ENCODE measurements around the gene ZNF580. TPM values are rescaled to one million over a fixed set of nuclear protein-coding genes. Genes with fewer than 3 reads are reported as not detected.

Gene ZNF580
- total and polyA plus RNA-seq, 9 donors, result 14.5 to 70.6 (median 59.4) TPM

- TF ChIP-seq POLR2A (IDR thresholded peaks at IDR 0.05) (no peak), EP300 (IDR thresholded peaks at IDR 0.05) (no peak), CTCF (IDR thresholded peaks at IDR 0.05) (no peak)
- WGBS, 3 donors, result 0% methylated on average over 49 to 52 of the region's 52 CpGs
- no peaks in the 10 kb centered on the region for H3K27me3 ChIP-seq
- intact Hi-C loops (cut with DNase I), result no loop called here
- peak; percentile 99 to 100 (median 99) for DNase-seq
- H3K4me3 ChIP-seq, result peak overlapping the region; percentile 98
- H3K36me3 ChIP-seq, result no peaks in the 10 kb centered on the region
- peaks cover 18% of the 10 kb centered on the region for H3K4me1 ChIP-seq (ENCODE audit: insufficient read depth)
- H3K9me3 ChIP-seq, result no peaks in the 10 kb centered on the region
- peak overlapping the region; percentile 91 to 99 for H3K27ac ChIP-seq
Observed at GRCh38 chr19:55654323-55654867, 13.6 kb downstream of the ZNF580 start.

- Histone ChIP-seq H3K27ac (peak within 1 kb of the TSS; percentile 91 to 99), H3K36me3 (no peaks in the 10 kb centered on the region), H3K9me3 (no peaks in the 10 kb centered on the region), H3K4me3 (peak within 1 kb of the TSS; percentile 98), H3K4me1 (ENCODE audit: insufficient read depth) (peaks cover 19% of the 10 kb centered on the region), H3K27me3 (no peaks in the 10 kb centered on the region)
- 0 to 1% (median 0%) methylated on average over 73 to 95 of the region's 95 CpGs for WGBS, 3 donors
- intact Hi-C loops (cut with DNase I), result no loop called here
- peak; percentile 96 to 99 (median 99) for DNase-seq
- peak in 2 of 3 donors; percentile 15 to 20 for TF ChIP-seq CTCF (IDR thresholded peaks at IDR 0.05)
- no peak for TF ChIP-seq EP300 (IDR thresholded peaks at IDR 0.05)
- TF ChIP-seq POLR2A (IDR thresholded peaks at IDR 0.05), result peak; percentile 75
Observed at GRCh38 chr19:55654868-55655647, 14.3 kb downstream of the ZNF580 start, which contains the start of gene U2AF2. Gene U2AF2, plus strand, starts transcription at chr19:55655035. Its CDS starts 70 bp downstream, at chr19:55655105.

GRCh38 chr19:55655648-55656040, 14.8 kb downstream of the ZNF580 start:
- H3K4me3 ChIP-seq, result peak overlapping the region; percentile 98
- H3K27ac ChIP-seq, result peak overlapping the region; percentile 91 to 99
- H3K36me3 ChIP-seq, result no peaks in the 10 kb centered on the region
- intact Hi-C loops (cut with DNase I), result no loop called here
- no peak for DNase-seq
- TF ChIP-seq CTCF (IDR thresholded peaks at IDR 0.05) (no peak), EP300 (IDR thresholded peaks at IDR 0.05) (no peak), POLR2A (IDR thresholded peaks at IDR 0.05) (no peak)
- no peaks in the 10 kb centered on the region for H3K9me3 ChIP-seq
- no peaks in the 10 kb centered on the region for H3K27me3 ChIP-seq
- peaks cover 19% of the 10 kb centered on the region for H3K4me1 ChIP-seq (ENCODE audit: insufficient read depth)
- WGBS, 3 donors, result 0 to 1% (median 1%) methylated on average over 19 of the region's 19 CpGs

- DNase-seq, result no peak
- no peaks in the 10 kb centered on the region for H3K36me3 ChIP-seq
- no peaks in the 10 kb centered on the region for H3K27me3 ChIP-seq
- H3K27ac ChIP-seq, result no peak overlapping the region
- no peaks in the 10 kb centered on the region for H3K9me3 ChIP-seq
- WGBS, 3 donors, result 35 to 45% (median 44%) methylated on average over 7 of the region's 7 CpGs
- H3K4me3 ChIP-seq, result peak overlapping the region; percentile 98
- intact Hi-C loops (cut with DNase I), result no loop called here
- H3K4me1 ChIP-seq (ENCODE audit: insufficient read depth), result peaks cover 19% of the 10 kb centered on the region
- TF ChIP-seq POLR2A (IDR thresholded peaks at IDR 0.05), result no peak
- no peak for TF ChIP-seq CTCF (IDR thresholded peaks at IDR 0.05)
- TF ChIP-seq EP300 (IDR thresholded peaks at IDR 0.05), result no peak
Observed at GRCh38 chr19:55656552-55656951, 15.8 kb downstream of the ZNF580 start.

All from ovary (tissue), 9 donors.